Renal cortical epithelial cell (primary cell): ENCODE results near the gene MICAL2. TPM values are rescaled to one million over a fixed set of nuclear protein-coding genes. Genes with fewer than 3 reads are reported as not detected.

ENCODE experiments used
- DNase-seq: peaks from one replicate; pipeline ENCODE4 v3.0.0-alpha.2; 2011; ENCODE audit warnings: low read depth
- total RNA-seq: library from RNA; depleted of rRNA; stranded (reverse); fragments of >200 nt; gene quantifications from 2 replicates; pipeline ENCODE4 v1.2.3, GENCODE V29; 2014

The MICAL2 gene
- total RNA-seq, 1 donor from 2014 or later, result 266 TPM

DNA sequence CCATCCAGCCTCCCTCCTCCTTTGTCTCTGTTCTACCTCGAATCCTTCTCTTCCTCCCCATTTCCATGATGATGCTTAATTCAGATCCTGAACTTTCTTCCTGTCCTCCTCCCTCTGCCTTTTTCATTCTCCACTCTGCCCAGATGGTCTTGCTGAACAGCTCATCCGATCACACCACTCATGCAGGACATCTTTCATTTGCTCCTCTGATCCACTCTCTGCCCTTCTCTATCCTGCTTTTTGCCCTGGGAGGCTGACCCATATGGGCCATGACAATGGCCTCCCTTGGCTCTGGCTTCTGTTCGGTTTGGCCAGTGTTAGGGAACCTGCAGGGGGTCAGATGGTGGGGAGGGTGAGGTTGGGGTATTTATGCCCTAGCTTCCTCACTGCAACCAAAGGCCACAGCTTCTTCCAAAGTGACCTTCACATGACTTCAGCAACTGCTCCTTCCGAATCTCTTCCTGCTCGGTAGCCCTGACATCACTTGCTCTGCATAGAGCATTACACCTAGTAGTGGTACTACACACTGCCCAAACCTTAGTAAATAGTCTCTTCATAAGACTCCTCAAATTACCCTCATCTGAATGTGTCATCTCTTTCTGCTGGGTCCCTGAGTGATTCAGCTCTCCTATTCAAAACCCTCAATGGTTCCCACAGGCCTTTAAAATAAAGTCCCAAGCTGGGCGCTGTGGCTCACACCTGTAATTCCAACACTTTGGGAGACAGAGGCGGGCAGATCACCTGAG is 32.7 kb upstream of the MICAL2 start:
- DNase-seq, result peak; percentile 40

DNA sequence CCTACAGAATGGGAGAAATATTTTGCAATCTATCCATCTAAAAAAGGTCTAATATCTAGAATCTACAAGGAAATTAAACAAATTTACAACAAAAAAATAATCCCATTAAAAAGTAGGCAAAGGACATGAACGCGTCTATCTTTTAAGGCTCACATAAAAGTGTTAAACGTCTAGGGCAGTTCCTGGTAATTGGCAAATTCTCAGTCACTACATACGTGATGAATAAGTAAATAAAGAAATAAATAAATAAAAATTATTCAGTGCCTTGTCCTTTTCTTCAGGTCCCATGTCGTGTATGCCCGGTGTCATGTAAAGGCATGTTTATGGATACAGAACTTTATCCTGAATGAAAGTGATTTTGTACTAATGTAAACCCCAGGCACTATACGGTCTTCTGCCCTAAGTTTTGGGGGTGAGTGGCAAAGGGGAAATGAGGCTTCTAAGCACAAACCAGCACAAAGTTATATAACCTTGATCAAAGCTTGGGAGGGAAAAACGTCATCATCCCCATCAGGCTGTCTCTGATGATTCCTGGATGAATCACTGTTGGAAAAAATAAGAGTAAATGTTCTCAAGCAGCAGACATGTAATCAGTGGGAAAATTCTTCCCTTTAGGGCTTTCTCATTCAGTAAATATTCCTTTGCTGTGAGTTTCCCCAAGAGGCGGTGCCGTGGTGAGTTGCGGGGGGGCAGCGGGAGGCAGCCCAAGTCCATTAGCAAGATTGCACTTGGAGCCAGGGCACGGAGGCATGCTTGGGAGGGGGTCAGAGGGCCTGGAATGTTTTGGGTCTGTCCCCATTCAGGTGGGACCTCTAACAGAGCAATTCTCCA is 30.4 kb upstream of the MICAL2 start:
- peak; percentile 100 for DNase-seq

DNA sequence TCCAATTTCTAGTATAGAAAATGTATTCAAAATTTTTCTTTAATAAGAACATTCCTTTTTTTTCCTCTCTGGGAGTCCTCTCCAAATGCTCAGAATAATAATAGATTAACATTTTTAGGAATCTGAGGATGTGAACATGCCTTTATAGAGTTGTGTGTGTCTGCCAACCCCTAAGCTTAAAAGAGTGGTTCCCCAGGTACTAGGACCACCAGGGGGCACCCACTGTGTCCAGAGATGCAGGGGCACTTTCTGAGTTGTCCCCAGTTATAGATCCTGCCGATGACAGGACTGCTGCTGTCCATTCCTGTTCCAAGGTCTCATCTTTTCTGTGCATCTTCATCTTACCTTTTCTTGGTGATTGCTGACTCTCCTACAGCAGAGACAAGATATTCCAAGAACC is 27.0 kb upstream of the MICAL2 start:
- DNase-seq, result no peak

DNA sequence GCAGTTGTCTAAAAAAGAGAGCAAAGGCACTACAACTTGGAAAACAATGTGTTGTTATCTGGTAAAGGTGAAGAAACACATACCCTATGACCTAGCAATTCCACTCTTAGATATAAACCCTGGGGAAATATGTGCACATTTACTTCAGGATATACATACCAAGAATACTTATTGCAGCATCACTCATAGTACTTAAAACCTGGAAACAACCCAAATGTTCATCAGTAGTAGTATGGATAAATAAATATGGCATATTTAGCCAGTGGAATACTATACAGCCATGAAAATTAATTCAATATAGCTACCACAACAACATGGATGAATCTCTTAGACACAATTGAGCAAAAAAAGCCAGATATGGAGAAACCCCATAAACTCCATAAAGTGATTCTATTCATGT is 26.1 kb upstream of the MICAL2 start:
- DNase-seq, result no peak

DNA sequence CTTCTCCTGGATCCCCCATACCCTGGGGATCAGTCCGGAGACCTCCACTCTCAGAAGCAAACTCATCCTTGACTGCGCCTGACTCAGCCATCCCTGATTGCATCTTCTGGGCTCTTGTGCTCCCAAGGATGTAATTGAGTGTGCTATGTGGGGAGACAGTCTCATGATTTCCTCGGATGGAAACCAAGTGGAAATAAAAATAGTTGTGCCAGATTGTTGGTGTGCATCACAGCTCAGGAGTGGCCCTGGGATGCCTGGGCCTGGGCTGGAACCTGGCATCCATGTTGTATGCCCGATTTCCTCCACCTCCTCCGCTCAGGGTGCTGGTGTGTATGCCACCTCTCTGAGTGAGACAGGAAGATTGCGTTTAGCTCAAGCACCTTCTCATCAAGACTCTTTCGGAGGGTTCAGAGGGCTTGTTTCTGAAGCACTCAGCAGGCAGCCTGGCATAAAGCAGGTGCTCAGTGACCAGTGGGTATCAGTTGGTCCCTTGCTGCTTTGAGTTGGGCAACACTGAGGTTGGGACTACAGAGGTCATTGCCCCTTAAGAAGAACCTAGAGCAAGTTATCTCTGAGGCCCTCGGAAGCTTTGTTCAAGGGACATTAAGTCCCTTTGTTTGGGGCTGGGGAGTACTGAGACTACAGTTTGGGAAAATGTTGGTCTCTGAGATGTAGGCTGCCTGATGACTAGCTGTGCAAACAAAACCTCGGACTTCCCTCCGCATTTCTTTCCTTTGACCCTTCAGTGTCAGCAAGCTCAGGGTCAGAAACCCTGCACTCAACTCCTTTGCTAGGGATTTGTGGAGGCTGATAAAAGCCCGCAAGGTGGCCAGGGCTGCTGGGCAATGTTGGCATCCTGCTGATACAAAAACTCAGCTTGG is 24.8 kb upstream of the MICAL2 start:
- peak; percentile 32 for DNase-seq

DNA sequence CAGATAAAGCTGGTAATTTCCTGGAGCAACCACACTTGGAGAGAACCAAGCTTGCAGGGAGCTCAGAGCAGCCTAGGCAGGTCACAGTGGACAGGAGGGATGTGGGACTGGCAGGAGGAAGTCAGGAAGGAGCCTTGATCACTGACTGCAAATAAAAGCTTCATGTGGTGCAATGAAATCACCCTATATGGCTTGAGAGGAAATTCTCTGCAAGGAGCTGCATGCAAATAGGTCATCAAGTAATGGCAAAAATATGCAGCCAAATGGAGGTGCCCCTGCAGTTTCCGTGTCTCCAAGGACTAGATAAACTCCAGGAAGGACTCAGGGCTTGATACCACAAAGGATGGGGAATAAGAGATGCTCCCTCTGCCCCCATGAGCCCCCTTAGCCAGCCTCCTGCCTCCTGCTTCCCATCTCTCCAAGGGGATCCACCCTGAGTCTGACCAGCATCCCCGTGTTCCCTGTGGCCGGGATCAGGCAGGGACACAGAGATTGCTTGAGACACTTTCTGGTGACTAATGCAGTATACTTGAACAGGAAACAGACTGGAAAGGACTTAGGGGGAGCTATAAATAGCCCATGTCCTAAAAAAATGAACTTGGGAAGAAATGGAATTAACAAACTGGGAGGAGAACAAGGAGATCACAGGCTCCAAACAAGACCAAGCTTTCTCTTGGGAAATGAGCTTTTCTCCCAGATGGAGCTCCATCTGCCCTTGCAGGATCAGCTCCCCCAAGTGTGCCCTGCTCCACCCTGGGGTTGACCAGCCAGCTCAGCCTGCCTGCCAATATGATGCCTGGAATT is 23.9 kb upstream of the MICAL2 start:
- DNase-seq, result peak; percentile 97

DNA sequence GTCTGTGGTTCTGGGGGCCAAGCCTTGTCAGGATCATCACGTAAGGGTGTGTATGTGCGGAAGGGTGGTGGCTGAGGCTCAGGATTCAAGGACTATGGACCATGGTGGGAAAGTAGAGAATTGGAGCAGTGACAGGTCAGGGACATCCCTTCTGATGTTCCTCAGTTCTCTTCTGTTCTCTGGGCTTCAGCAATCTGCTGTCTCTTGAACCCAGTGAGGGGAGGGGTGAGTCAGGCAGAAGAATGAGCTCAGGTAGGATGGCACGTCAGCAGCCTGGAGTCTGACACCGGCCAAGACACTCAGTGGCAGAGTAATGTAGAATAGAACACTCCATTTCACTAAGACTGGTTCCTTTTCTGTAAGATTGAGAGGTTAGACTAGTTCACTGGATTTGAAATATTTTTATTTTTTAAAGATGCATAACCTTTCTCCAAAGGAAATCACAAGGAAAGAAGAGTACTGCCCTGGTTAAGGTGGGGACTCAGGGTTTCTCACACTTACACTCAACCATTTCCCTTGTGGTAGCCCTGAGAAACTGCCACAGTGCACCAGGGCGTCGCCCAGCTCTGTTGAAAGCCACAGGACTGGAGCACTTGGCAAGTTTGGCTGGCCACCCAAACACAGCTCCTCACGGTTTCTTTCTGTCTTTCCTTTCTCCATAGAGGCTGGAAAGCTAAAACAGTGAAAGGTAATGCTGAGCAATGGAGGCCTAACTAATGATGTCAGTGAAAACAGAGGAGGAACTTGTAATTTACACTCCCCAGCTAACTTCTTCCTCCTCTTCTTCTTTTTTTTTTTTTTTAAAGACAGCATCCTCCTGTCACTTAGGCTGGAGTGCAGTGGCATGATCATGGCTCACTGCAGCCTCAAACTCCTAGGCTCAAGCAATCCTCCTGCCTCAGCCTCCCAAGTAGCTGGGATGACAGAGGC is 23.1 kb upstream of the MICAL2 start:
- DNase-seq, result peak; percentile 67

DNA sequence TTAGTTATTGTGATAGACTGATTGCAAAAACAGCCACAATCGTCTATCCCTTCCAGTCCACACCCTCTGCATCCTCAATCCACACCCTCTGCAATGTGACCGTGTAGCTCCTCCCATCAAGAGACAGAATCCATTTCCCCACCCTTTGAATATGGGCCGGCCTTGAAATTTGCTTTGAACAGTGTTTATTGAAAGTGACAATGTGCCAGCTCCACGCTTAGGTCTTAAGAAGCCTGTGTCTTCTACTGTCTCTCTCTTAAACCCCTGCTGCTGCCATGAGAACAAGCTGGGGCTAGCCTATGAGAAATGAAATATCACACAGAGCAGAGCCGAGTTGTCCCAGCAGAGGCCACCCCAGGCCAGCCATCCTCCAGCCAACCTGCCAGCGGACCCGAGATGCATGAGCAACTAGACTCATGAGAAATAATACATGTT is 22.3 kb upstream of the MICAL2 start:
- DNase-seq, result peak; percentile 29

DNA sequence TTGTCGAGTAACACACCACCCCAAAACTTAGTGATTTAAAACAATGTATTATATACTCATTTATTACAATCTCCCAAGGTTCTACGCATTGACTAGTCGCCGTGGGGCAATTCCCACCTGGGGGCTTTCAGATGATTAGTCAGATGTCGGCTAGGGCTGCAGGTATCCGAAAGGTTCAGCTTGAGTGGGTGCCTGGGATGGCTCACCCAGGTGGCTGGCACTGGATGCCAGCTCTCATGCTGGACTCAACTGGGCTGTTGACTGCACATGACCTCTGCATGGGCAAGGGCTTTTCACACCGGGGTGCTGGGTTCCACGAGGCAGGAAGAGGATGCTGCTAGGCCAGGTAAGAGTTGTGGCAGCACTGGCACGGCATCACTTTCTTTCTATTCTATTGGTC is 21.9 kb upstream of the MICAL2 start:
- DNase-seq, result no peak

DNA sequence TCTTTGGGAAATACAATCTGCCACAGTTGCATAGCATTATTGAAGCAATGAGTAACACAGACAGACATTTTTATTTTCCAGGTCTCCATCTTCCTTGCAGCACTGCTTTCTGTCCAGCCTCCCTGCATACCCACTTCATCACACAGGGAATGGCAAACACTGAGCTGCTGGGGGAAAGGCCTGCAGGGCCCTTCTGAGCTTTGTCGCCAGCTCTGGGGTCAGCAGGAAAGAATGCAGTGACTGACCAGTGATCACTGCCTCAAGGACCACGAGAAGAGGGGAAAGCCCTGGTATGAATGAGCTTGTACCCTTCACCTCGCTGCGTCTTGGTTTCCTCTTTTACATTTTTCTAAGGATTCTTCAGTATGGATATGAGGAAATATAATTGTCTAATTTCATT is 21.3 kb upstream of the MICAL2 start:
- no peak for DNase-seq

DNA sequence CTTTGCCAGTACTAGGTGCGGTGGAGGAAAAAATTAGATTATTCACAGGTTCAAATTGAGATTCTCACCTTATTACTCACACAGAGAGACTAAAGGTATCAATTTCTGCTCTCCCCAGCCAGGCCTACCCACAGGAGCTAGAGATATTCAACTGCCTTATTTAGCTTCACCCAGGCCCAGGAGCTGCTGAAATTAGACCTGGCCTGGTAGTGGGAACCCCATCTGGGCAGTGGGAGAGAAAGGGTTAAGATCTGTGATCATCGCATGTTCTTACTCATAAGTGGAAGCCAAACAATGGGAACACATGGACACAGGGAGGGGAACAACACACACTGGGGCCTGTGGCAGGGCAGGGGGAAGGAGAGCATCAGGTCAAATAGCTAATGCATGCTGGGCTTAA is 20.9 kb upstream of the MICAL2 start:
- DNase-seq, result no peak

DNA sequence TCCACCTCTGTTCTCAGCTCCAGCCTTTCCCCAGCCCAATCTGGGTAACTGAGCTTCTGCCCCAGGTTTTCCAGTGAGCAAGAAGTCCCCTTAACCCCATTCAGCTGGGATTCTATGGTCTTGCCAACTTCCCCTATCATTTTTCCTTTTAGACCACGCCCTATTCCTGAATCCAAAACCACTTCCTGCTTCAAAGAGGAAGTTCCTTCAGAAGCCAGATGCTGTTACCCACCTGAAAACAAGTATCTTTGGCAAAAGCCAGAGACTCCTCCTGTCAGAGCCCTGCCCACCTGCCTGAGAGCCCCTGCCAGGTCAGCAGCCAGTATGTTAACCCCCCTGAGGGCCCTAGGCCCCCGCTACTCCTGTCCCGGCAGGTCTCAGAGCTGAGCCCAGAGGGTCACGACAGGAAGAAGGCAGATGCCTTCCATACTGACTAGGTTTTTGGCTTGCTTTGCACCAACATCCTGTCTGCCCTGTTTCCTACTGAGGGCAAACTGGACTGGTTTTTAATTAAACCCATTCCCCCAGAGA is 20.3 kb upstream of the MICAL2 start:
- peak; percentile 61 for DNase-seq

DNA sequence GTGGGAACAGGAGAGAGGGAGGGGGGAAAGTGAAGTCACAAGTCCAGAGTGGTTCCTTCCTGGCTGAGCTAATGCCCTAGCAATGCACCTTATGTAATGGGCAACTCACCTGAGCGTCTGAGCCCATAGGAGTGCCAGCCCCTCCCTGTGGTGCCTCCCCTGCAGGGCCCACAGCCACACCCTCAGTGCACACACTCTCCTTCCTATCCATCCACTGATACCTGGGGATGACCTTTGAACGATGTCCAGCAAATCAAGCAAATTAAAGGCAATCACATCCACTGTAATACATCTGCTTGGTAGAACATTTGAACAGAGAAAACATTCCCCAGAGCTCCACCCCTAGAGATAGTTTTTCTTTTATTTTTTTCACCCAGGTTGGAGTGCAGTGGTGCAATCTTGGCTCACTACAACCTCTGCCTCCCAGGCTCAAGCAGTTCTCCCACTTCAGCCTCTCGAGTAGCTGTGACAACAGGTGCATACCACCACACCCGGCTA is 19.6 kb upstream of the MICAL2 start:
- DNase-seq, result peak; percentile 64

DNA sequence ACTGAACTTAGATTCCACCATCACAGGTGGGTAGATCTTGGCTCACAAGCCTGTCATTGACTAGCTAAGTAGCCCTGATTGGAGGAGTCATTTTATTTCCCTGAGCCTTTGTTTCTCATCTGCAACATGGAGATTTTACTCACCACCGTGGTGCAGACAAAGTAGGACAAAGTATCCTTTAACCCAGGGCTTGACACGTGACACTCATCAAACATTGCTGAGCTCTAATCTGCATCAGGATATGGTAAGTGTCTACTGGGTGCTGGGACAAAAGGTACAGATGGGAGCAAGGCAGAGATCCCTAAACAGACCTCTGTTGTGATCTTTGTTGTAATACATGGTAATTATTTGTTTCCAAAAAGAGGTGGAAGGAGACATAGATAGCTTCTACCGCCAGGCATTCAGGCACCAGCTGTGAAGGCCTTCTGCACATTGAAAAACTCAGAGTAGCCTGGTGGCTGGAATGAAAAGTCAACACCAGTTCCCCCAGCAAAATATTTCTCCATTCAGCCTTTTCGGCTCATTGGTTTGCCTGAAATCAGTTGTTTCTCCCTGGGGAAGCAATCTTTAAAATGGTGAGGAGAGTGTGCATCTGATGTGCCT is 18.3 kb upstream of the MICAL2 start:
- no peak for DNase-seq

DNA sequence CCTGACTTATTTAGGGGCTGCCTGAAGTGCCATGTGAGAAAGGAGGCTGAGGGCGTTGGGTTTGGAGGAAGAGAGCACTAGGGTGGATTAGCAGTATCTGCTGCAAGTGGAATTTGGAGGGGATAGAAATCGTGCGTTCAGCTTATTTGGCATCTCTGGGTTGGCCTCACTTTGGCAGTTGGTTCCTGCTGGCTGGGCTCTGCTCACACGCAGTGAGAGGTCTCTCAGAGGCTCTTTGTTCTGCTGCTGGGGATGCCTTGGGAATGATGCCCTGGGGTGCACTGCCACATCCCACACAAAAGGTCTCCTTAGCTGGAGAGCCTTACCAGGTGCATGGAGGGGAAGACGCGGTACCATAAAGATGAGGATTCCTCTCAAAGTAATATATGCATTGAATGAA is 17.7 kb upstream of the MICAL2 start:
- DNase-seq, result no peak

DNA sequence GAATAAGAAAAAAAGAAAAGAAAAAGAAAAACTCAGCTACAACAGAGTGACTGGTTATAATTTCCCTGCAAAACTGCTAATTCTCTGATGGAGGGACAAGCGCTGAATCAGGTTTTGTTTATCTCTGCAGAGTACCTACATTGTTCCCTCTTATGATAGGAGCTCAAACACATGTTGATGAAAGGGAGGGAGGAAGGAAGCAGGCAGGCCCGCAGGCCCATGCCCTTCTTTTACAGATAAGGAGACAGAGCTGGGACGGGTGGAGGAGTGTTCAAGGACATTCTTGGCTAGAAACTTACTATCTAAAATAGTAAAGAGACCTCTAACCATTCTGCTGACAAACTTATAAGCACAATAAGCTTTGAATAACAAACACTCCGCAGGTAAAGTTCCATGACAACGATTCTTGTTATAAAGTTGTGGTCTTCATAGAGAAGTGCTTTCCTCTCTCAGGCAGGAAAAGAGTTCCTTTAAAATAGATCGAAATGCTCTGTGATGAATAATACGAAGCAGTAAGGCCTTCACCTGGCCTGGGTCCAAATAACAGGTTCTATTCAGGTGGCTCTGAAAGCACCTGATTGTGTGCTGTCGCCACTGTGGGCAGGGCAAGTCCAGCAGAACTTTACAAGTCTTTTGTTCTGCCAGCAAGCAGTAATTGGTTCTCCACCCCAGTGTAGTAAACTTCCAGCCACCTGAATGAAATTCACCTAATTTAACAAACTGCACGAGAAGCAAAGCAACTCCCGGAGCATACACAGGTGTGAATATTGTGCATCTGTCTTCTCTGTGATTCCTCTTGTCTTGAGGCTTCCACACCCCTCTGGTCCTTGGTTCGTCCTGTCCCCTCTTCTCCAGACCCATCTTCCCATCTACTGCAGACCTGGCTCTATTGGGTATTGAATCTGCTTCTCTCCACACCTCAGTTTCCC is 15.3 kb upstream of the MICAL2 start:
- DNase-seq, result no peak

DNA sequence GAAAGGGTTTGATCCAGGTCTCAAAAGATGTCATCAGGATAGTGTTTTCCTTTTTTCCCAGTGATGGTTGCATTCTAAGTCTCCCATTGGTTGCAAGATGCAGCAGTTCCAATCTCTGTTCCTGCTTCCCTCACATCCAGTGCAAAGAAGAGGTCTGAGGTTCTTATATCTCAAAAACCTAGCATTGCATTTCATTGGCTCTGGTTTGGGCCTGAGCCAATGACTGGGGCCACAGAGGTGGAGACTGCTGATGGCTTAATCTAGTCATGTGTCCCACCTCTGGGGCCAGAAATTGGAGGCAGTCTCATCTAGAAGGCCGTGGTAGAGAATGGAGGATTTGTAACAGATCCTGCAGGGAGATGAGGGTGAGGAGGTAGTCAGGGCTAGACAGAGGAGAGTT is 13.2 kb upstream of the MICAL2 start:
- no peak for DNase-seq

DNA sequence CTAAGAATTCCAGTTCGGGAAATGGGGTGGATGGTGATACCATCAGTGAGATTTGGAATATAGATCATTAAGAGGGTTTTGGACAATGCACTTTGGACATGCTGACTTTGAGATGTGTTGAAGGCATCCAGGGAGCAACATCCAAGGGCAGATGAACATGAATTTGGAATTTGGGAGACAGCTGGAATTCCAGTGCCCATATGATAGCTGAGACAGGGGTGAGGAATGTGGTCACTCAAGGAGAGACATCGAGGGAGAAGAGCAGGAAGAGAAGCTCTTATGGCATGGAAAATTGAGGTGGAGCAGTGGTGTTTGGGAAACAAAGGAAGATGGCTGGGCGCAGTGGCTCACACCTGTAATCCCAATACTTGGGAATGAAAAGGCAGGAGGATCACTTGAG is 11.8 kb upstream of the MICAL2 start:
- DNase-seq, result no peak
